IMR-90 (cell line): Measurements from ENCODE around the gene FMN1. TPM values are rescaled to one million over a fixed set of nuclear protein-coding genes. Genes with fewer than 3 reads are reported as not detected.

Experiments used
- ATAC-seq: fragments of 200-7000 bp; cut with Tn5 transposase; 2 replicates; pipeline ENCODE4 v1.9.1; 2020; ENCODE audit warnings: low read depth, mild to moderate bottlenecking, moderate library complexity
- BruUV-seq: library from RNA; stranded (reverse); fragments of 400-500 nt; replicated peaks from 2 replicates; lab custom pipeline; 2021; lab: Mats Ljungman, UMichigan
- CTCF ChIA-PET: fragments of 300-600 bp; formaldehyde crosslinking; extraction: SDS; loops from one replicate; lab custom pipeline; 2021; ENCODE audit warnings: antibody characterized with exemption; lab: Yijun Ruan, JAX
- POLR2A ChIA-PET: fragments of 300-600 bp; sonication (Branson Sonifier 250); formaldehyde crosslinking; loops from one replicate; lab custom pipeline; 2022; ENCODE audit warnings: antibody characterized with exemption; ENCODE audit not compliant: unreplicated experiment; lab: Charles Lee
- DNase-seq: peaks from one replicate; pipeline ENCODE4 v3.0.0; 2013
- H2AFZ ChIP-seq: replicated peaks from 2 replicates; pipeline ENCODE3; 2013; ENCODE audit warnings: low read length, mild to moderate bottlenecking; ENCODE audit not compliant: poor library complexity
- H2AK5ac ChIP-seq: 2 replicates; pipeline ENCODE4 v1.6.1; 2013; ENCODE audit warnings: low read depth, low read length, inconsistent platforms
- H2AK9ac ChIP-seq: replicated peaks from 2 replicates; pipeline ENCODE3; 2013; ENCODE audit warnings: mild to moderate bottlenecking, low read depth, low read length, moderate library complexity; ENCODE audit not compliant: poor library complexity
- H2BK120ac ChIP-seq: 2 replicates; pipeline ENCODE4 v1.6.1; 2013; ENCODE audit warnings: low read depth, low read length, inconsistent platforms
- H2BK15ac ChIP-seq: 3 replicates; pipeline ENCODE4 v1.6.1; 2013; ENCODE audit warnings: low read depth, low read length, inconsistent platforms
- H2BK20ac ChIP-seq: 2 replicates; pipeline ENCODE4 v1.6.1; 2013; ENCODE audit warnings: low read depth, mild to moderate bottlenecking, inconsistent platforms, low read length, moderate library complexity
- H2BK5ac ChIP-seq: 2 replicates; pipeline ENCODE4 v1.6.1; 2013; ENCODE audit warnings: mild to moderate bottlenecking, low read depth, low read length, inconsistent platforms; ENCODE audit not compliant: poor library complexity, severe bottlenecking
- H3K14ac ChIP-seq: replicated peaks from 2 replicates; pipeline ENCODE4 v1.6.1; 2013; ENCODE audit warnings: low read depth, low read length, inconsistent platforms
- H3K18ac ChIP-seq: 2 replicates; pipeline ENCODE4 v1.6.1; 2013; ENCODE audit warnings: low read depth, low read length, control low read depth
- H3K23ac ChIP-seq: 2 replicates; pipeline ENCODE4 v1.6.1; 2013; ENCODE audit warnings: low read depth, low read length, inconsistent platforms
- H3K27ac ChIP-seq: 2 replicates; pipeline ENCODE4 v1.5.1; 2013; ENCODE audit warnings: mild to moderate bottlenecking, control low read depth, low read length; ENCODE audit not compliant: insufficient read depth
- H3K27me3 ChIP-seq: 2 replicates; pipeline ENCODE4 v1.6.1; 2013; ENCODE audit warnings: low read length; ENCODE audit not compliant: control insufficient read depth, insufficient read depth
- H3K36me3 ChIP-seq: 2 replicates; pipeline ENCODE4 v1.6.1; 2013; ENCODE audit warnings: low read length, mixed read lengths; ENCODE audit not compliant: control insufficient read depth, insufficient read depth
- H3K4ac ChIP-seq: 2 replicates; pipeline ENCODE4 v1.6.1; 2013; ENCODE audit warnings: low read depth, low read length, inconsistent platforms
- H3K4me1 ChIP-seq: 2 replicates; pipeline ENCODE4 v1.6.1; 2013; ENCODE audit warnings: low read length, mixed read lengths; ENCODE audit not compliant: control insufficient read depth, insufficient read depth
- H3K4me2 ChIP-seq: 2 replicates; pipeline ENCODE4 v1.6.1; 2013; ENCODE audit warnings: low read depth, mild to moderate bottlenecking, control low read depth, low read length, moderate library complexity
- H3K4me3 ChIP-seq: 2 replicates; pipeline ENCODE4 v1.5.1; 2013; ENCODE audit warnings: low read depth, mild to moderate bottlenecking, control low read depth, low read length, moderate library complexity; ENCODE audit not compliant: insufficient read depth
- H3K56ac ChIP-seq: 2 replicates; pipeline ENCODE4 v1.6.1; 2013; ENCODE audit warnings: low read length, inconsistent platforms; ENCODE audit not compliant: insufficient read depth; ENCODE audit errors: extremely low read depth
- H3K79me1 ChIP-seq, 2 experiments: 2 replicates each; pipeline ENCODE4 v1.6.1; 2013; ENCODE audit warnings: low read length in 2 of 2, inconsistent platforms in 1 of 2, low read depth in 1 of 2
- H3K9ac ChIP-seq: 2 replicates; pipeline ENCODE4 v1.6.1; 2013; ENCODE audit warnings: low read depth, low read length, control low read depth
- H3K9me1 ChIP-seq: 2 replicates; pipeline ENCODE4 v1.6.1; 2013; ENCODE audit warnings: low read length, inconsistent platforms; ENCODE audit not compliant: insufficient read depth
- H3K9me3 ChIP-seq: 2 replicates; pipeline ENCODE4 v1.6.1; 2013; ENCODE audit warnings: low read length; ENCODE audit not compliant: control insufficient read depth, insufficient read depth
- H4K20me1 ChIP-seq: 2 replicates; pipeline ENCODE4 v1.6.1; 2013; ENCODE audit warnings: low read length, inconsistent platforms; ENCODE audit not compliant: insufficient read depth
- H4K5ac ChIP-seq: 2 replicates; pipeline ENCODE4 v1.6.1; 2013; ENCODE audit warnings: mild to moderate bottlenecking, low read depth, low read length, control low read depth
- H4K8ac ChIP-seq, 2 experiments: 2 replicates each; pipeline ENCODE4 v1.6.1; 2013; ENCODE audit warnings: low read depth in 2 of 2, low read length in 2 of 2, control low read depth in 1 of 2, inconsistent platforms in 1 of 2
- H4K91ac ChIP-seq: 2 replicates; pipeline ENCODE4 v1.6.1; 2013; ENCODE audit warnings: low read depth, low read length, inconsistent platforms; ENCODE audit not compliant: insufficient read depth
- CTCF ChIP-seq: conservative IDR thresholded peaks from 2 replicates; pipeline ENCODE4 v1.5.1; 2012; ENCODE audit warnings: mild to moderate bottlenecking, low read depth, low read length, improper control_type of control experiment
- RAD21 ChIP-seq: IDR thresholded peaks from 2 replicates; pipeline ENCODE4 v1.6.1; 2012; ENCODE audit warnings: low read length, improper control_type of control experiment
- SMC3 ChIP-seq: fragments of 150-350 bp; IDR thresholded peaks from 2 replicates; pipeline ENCODE4 v1.6.1; 2016; ENCODE audit warnings: low read depth, mild to moderate bottlenecking, antibody characterized with exemption, low read length, moderate library complexity
- WGBS, 2 experiments: methylation state at CpG; one replicate each; pipeline versions ENCODE4 v1.1.5 to v1.1.7; 2013; ENCODE audit warnings: missing lambda C conversion rate in 2 of 2; ENCODE audit not compliant: insufficient read length in 1 of 2; ENCODE audit errors: extremely low coverage in 2 of 2; 5-methylcytosine and 5-hydroxymethylcytosine counted together
- dilution Hi-C: fragments of 300-500 bp; cut with HindIII; formaldehyde crosslinking; loops from one replicate; pipeline ENCODE4 v1.14.3; 2018; ENCODE audit warnings: low sequenced_read_pairs; ENCODE audit not compliant: unreplicated experiment
- in situ Hi-C: fragments of 300-500 bp; cut with MboI; formaldehyde crosslinking; loops from 3 replicates; pipeline ENCODE4 v1.14.3; 2019; ENCODE audit warnings: low sequenced_read_pairs, inconsistent platforms, mixed read lengths
- intact Hi-C: fragments of 100-400 bp; cut with micrococcal nuclease; formaldehyde crosslinking; loops from 2 replicates; pipeline ENCODE4 v1.10.0; 2022
- polyA plus RNA-seq, 3 experiments: library from polyadenylated mRNA; depleted of rRNA; stranded (reverse); fragments of >200 nt; gene quantifications; 2 replicates each; pipeline ENCODE4 v1.2.3, GENCODE V29; 2012; ENCODE audit warnings: low replicate concordance in 1 of 3
- total RNA-seq: library from RNA; depleted of rRNA; stranded (reverse); fragments of >200 nt; gene quantifications from 2 replicates; pipeline ENCODE4 v1.2.3, GENCODE V29; 2012
- TF ChIP-seq, protein P1 (sequence below): fragments of 150-350 bp; IDR thresholded peaks from 2 replicates; pipeline ENCODE4 v1.6.1; 2017; ENCODE audit warnings: mild to moderate bottlenecking, antibody characterized with exemption, low read length, low read depth

Gene FMN1
- total and polyA plus RNA-seq, 2 of the 4 experiments (the other 2 are of a cell fraction): 7.3 to 17.6 TPM

DNA sequence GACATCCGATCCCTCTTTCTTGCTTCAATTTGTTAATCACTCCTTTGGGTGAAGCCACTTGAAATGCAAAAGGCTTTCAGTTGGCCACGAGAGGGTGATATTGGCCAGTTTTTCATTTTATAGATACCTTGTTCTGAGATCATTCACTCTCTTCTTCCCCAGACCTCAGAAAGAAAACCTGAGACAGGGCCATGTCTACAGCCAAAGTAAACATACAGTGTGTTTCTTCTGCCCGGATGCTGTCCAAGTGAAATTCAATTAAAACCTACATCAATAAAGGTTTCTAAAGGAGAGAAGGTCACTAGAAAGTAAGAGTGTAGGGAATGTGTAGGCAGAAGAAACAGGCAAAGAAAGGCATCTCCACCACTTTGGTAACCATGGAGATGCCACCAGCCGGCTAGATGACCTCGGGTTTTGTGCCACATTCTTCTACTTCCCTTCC is 39.5 kb upstream of the FMN1 start:
- H3K4me3 ChIP-seq: no peak overlapping the region
- TF ChIP-seq CTCF (peak; percentile 54), SMC3 (peak; percentile 28; the same call in 1 of the 2 replicates), RAD21 (peak; percentile 52)
- TF ChIP-seq, protein P1, sequence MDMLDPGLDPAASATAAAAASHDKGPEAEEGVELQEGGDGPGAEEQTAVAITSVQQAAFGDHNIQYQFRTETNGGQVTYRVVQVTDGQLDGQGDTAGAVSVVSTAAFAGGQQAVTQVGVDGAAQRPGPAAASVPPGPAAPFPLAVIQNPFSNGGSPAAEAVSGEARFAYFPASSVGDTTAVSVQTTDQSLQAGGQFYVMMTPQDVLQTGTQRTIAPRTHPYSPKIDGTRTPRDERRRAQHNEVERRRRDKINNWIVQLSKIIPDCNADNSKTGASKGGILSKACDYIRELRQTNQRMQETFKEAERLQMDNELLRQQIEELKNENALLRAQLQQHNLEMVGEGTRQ: no peak
- peaks cover 26% of the 10 kb centered on the region for H3K27me3 ChIP-seq
- no peak overlapping the region for H2BK20ac ChIP-seq
- H4K20me1 ChIP-seq: no peaks in the 10 kb centered on the region
- H3K4me2 ChIP-seq: no peak overlapping the region
- WGBS, 2 experiments: no CpG with 5 or more reads among the region's 5 CpGs
- H2BK15ac ChIP-seq: no peak overlapping the region
- no peak overlapping the region for H4K8ac ChIP-seq
- no peaks in the 10 kb centered on the region for H3K9me3 ChIP-seq
- intact Hi-C loops: loop anchor here (1.0 kb wide), 1 partner anchor 466 kb away; no protein-coding TSS in a partner anchor
- no peak overlapping the region for H3K9ac ChIP-seq
- no peaks in the 10 kb centered on the region for H3K9me1 ChIP-seq
- in situ Hi-C loops: loop anchor here (10.0 kb wide), 1 partner anchor 471 kb away; no protein-coding TSS in a partner anchor
- CTCF ChIA-PET: interaction anchor here (1.0 kb wide), 1 partner anchor 467 kb away, joined by 4 read pairs; no protein-coding TSS in a partner anchor
- H4K91ac ChIP-seq: no peak overlapping the region
- H3K18ac ChIP-seq: no peak overlapping the region
- no peak overlapping the region for H2AK9ac ChIP-seq
- H2BK120ac ChIP-seq: no peak overlapping the region
- ATAC-seq (peak; percentile 70), DNase-seq (peak; percentile 45)
- H2BK5ac ChIP-seq: no peak overlapping the region
- dilution Hi-C loops: no loop called here
- H3K14ac ChIP-seq: no peak overlapping the region
- BruUV-seq: no TSS peak
- H3K79me1 ChIP-seq: no peaks in the 10 kb centered on the region
- no peaks in the 10 kb centered on the region for H3K4me1 ChIP-seq
- H3K4ac ChIP-seq: no peak overlapping the region
- no peak overlapping the region for H3K56ac ChIP-seq
- no peak overlapping the region for H2AK5ac ChIP-seq
- no peak overlapping the region for H3K23ac ChIP-seq
- H4K5ac ChIP-seq: no peak overlapping the region
- no peak overlapping the region for H3K27ac ChIP-seq
- POLR2A ChIA-PET: no interaction called here
- H2AFZ ChIP-seq: peak overlapping the region; percentile 14
- H3K36me3 ChIP-seq: no peaks in the 10 kb centered on the region
